GM13977 (cell line): ENCODE data around the gene TTC13.

Source experiments
- DNase-seq: peaks from one replicate; pipeline ENCODE4 v3.0.0; 2012; ENCODE audit warnings: low spot score
- CTCF ChIP-seq: IDR thresholded peaks from 2 replicates; pipeline ENCODE4 v1.5.1; 2012; ENCODE audit warnings: mild to moderate bottlenecking, control low read depth; ENCODE audit not compliant: insufficient read depth; ENCODE audit errors: extremely low read depth, missing control alignments
- in situ Hi-C: fragments of 300-500 bp; cut with MboI; formaldehyde crosslinking; loops from one replicate; pipeline ENCODE4 v1.12.0; 2022; ENCODE audit warnings: low sequenced_read_pairs, low pct_unique_long_range_greater_than_20kb, mixed read lengths, inconsistent platforms; ENCODE audit not compliant: unreplicated experiment

Gene TTC13

DNA sequence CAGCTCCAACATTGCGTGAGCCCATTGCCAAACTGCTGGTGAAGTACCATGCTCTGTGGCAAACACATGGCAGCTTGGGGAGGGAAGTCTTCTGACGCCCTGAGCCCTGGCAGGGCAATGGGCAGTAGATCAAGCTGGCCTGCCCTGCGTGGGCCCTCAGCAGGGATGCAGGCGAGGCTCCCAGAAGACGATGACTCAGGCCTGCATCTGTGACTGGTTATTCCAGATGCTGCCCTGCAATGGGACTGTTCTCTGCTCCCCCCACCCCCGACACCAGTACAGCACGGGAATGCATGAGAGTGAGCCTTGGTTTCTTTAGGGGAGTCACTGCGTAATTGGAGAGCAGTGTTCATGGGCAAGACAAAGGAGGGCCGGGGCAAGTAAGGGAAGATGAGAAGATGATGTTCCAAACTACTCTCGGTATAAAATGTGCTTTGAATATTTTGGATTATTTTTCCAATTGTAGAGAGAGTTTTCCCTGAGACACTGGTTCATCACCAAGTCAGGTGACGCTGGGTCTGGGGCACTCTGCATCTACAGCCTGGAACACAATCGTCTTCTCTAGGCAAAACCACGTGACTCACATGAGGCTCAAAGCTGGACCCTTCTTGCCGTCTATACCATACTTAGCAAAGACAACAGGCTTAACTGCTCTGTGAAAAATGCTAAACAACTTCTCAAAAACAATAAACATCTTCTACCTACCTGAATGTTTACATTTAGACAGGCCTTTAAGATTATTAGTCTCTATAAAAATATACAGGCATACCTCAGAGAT, 101.3 kb downstream of the TTC13 start:
- no peak for TF ChIP-seq CTCF
- in situ Hi-C loops, result no loop called here
- DNase-seq, result no peak

DNA sequence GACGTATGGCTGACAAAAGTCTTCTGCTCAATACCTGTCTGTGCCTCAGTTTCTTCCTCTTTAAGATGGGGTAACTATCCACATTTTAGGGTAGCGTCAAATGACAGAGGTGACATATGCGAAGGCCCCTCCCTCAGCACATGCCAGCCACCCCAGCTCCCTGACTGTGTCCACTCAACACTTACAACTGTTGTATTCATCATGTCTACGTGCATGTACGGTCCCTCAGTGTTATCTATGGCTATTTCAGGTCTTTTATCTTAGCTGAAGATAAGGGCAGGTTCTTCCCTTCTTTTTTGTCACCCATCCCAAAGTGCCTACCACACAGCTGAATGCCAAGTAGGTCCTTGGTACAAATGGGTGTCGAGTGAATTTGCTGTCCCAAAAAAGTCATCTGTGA, 102.0 kb downstream of the TTC13 start:
- TF ChIP-seq CTCF, result no peak
- in situ Hi-C loops, result no loop called here

DNA sequence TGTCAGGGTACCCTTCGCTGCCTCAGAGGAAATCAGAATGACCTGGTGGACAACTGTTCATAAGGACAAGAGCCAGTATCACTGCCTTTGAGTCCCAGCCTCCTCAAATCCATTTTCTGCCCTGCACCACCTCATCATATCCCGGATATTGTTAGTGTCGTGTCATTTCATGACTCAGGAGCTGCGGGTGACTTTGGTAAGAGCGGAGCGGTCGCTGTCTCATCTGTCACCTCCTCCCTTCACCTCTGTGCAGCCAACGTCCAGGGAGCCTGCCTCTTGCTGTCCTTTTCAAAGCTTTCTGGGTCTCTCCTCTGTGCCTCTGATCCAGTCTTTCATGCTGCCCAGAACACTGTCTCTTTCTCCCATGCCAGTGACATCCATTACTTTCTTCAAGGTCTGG, 103.3 kb downstream of the TTC13 start:
- in situ Hi-C loops, result no loop called here
- TF ChIP-seq CTCF, result no peak
- no peak for DNase-seq

More for the DNA sequence above, 102.0 kb downstream of the TTC13 start:
- DNase-seq, result no peak

DNA sequence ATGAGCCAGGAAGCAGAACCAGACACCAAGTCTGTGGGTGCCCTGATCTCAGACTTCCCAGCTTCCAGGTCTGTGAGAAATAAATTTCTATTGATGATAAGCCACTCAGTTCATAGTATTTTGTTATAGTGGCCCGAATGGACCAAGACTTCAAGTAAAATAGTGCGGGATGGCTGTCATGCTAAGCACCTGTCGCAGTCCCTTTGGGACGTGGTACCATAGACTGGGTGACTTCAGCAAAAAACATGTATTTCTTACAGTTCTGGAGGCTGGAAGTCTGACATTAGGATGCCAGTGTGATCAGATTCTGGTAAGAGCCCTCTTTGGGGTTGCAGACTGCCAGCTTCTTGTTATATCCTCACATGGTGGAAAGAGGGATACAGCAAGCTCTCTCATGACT, 107.7 kb downstream of the TTC13 start:
- no peak for DNase-seq
- in situ Hi-C loops, result no loop called here
- no peak for TF ChIP-seq CTCF

GRCh38 chr1:230869500-230869899, 109.2 kb downstream of the TTC13 start:
- no peak for DNase-seq
- in situ Hi-C loops, result no loop called here
- TF ChIP-seq CTCF, result no peak

- no peak for DNase-seq
- in situ Hi-C loops, result no loop called here
- TF ChIP-seq CTCF, result no peak
These were observed 109.8 kb downstream of the TTC13 start for GRCh38 chr1:230868736-230869385.
